GM12875 (cell line): Measurements from ENCODE around the gene FRMD3.

Source experiments
- H3K4me3 ChIP-seq: one replicate; pipeline ENCODE4 v1.5.1; 2011; ENCODE audit warnings: low read depth, low read length, control low read depth
- CTCF ChIP-seq: IDR thresholded peaks from 2 replicates; pipeline ENCODE4 v1.5.1; 2011; ENCODE audit warnings: low read depth, mild to moderate bottlenecking, control low read depth, inconsistent platforms, low read length, moderate library complexity, borderline replicate concordance; ENCODE audit not compliant: insufficient read depth

The FRMD3 gene

GRCh38 chr9:83274787-83275186 lies 263.4 kb downstream of the FRMD3 start:
- TF ChIP-seq CTCF, result no peak
- H3K4me3 ChIP-seq, result no peak overlapping the region

GRCh38 chr9:83271665-83272071 lies 266.5 kb downstream of the FRMD3 start:
- TF ChIP-seq CTCF, result no peak
- no peak overlapping the region for H3K4me3 ChIP-seq

- no peak for TF ChIP-seq CTCF
- no peak overlapping the region for H3K4me3 ChIP-seq
These were observed 268.1 kb downstream of the FRMD3 start for GRCh38 chr9:83270116-83270515.

- no peak overlapping the region for H3K4me3 ChIP-seq
- TF ChIP-seq CTCF, result no peak
These were observed 270.5 kb downstream of the FRMD3 start for GRCh38 chr9:83267741-83268140.

- H3K4me3 ChIP-seq, result no peak overlapping the region
These were observed 271.3 kb downstream of the FRMD3 start for GRCh38 chr9:83266666-83267496.

GRCh38 chr9:83266331-83266665 lies 271.9 kb downstream of the FRMD3 start:
- TF ChIP-seq CTCF, result no peak
- no peak overlapping the region for H3K4me3 ChIP-seq

More at GRCh38 chr9:83266666-83267496, 271.3 kb downstream of the FRMD3 start:
- no peak for TF ChIP-seq CTCF

- TF ChIP-seq CTCF, result no peak
- H3K4me3 ChIP-seq, result no peak overlapping the region
These were observed 273.9 kb downstream of the FRMD3 start for GRCh38 chr9:83264315-83264714.
